Activated CD8-positive, alpha-beta T cell treated with anti-CD3 and anti-CD28 coated beads for 36 hours (primary cell): ENCODE measurements around the gene FASTK. TPM values are rescaled to one million over a fixed set of nuclear protein-coding genes. Genes with fewer than 3 reads are reported as not detected.

Source experiments
- ATAC-seq: fragments of 200-7000 bp; cut with Tn5 transposase; one replicate; pipeline ENCODE4 v1.10.0; 2021; ENCODE audit warnings: mild to moderate bottlenecking, moderate library complexity
- CTCF ChIA-PET: fragments of 350-600 bp; sonication (Branson Sonifier 250); formaldehyde crosslinking; loops from one replicate; lab custom pipeline; 2021; ENCODE audit warnings: antibody characterized with exemption; lab: Charles Lee
- POLR2A ChIA-PET: fragments of 350-600 bp; sonication (Branson Sonifier 250); formaldehyde crosslinking; loops from one replicate; lab custom pipeline; 2021; ENCODE audit warnings: antibody characterized with exemption; lab: Charles Lee
- DNase-seq: peaks from one replicate; pipeline ENCODE4 v3.0.0-alpha.2; 2020
- H3K27ac Mint-ChIP-seq: one replicate; pipeline ENCODE4 v1.8.0; 2021; ENCODE audit warnings: mild to moderate bottlenecking, mixed read lengths
- H3K27me3 Mint-ChIP-seq: one replicate; pipeline ENCODE4 v1.8.0; 2021; ENCODE audit warnings: mixed read lengths
- H3K36me3 Mint-ChIP-seq: one replicate; pipeline ENCODE4 v1.8.0; 2021; ENCODE audit warnings: low read depth, mixed read lengths
- H3K4me1 Mint-ChIP-seq: one replicate; pipeline ENCODE4 v1.8.0; 2021; ENCODE audit warnings: low read depth, mixed read lengths
- H3K4me3 Mint-ChIP-seq: one replicate; pipeline ENCODE4 v1.8.0; 2021; ENCODE audit warnings: mild to moderate bottlenecking, moderate library complexity, mixed read lengths
- H3K9me3 Mint-ChIP-seq: one replicate; pipeline ENCODE4 v1.8.0; 2021; ENCODE audit warnings: mixed read lengths
- CTCF ChIP-seq: fragments of 200-600 bp; IDR thresholded peaks from one replicate; pipeline ENCODE4 v1.8.0; 2022; ENCODE audit warnings: antibody characterized with exemption, mild to moderate bottlenecking
- intact Hi-C: fragments of 100-400 bp; cut with micrococcal nuclease; formaldehyde crosslinking; loops from one replicate; pipeline ENCODE4 v1.10.0; 2022
- total RNA-seq, 2 experiments: library from RNA; stranded (reverse); gene quantifications; one replicate each; pipeline ENCODE4 v1.2.3, GENCODE V29; 2021

FASTK gene
- total RNA-seq, 2 experiments from 2014 or later, result 54.0 to 59.4 TPM

GRCh38 chr7:151047976-151048815 is 32.4 kb downstream of the FASTK start, which contains the start of gene ASIC3:
Gene ASIC3, plus strand, starts transcription at chr7:151048531. Its CDS starts 355 bp downstream, at chr7:151048886.
- DNase-seq, result no peak
- no peak for ATAC-seq
- peaks cover 3% of the 10 kb centered on the region for H3K4me1 Mint-ChIP-seq
- ChIA-PET CTCF (no interaction called here), POLR2A (no interaction called here)
- H3K27ac Mint-ChIP-seq, result no peak within 1 kb of the TSS
- no peaks in the 10 kb centered on the region for H3K36me3 Mint-ChIP-seq
- TF ChIP-seq CTCF, result no peak
- H3K4me3 Mint-ChIP-seq, result no peak within 1 kb of the TSS
- H3K27me3 Mint-ChIP-seq, result no peaks in the 10 kb centered on the region
- intact Hi-C loops, result no loop called here
- no peaks in the 10 kb centered on the region for H3K9me3 Mint-ChIP-seq

- Mint-ChIP-seq H3K27me3 (no peaks in the 10 kb centered on the region), H3K4me1 (no peaks in the 10 kb centered on the region), H3K9me3 (no peaks in the 10 kb centered on the region), H3K27ac (no peak overlapping the region), H3K4me3 (no peak overlapping the region), H3K36me3 (no peaks in the 10 kb centered on the region)
- no peak for TF ChIP-seq CTCF
- ChIA-PET POLR2A (interaction anchor here (1.2 to 1.5 kb wide), 2 partner anchors 10 to 13 kb away, joined by 3 to 4 read pairs; no protein-coding TSS in a partner anchor), CTCF (no interaction called here)
- intact Hi-C loops, result no loop called here
- ATAC-seq (no peak), DNase-seq (no peak)
These were observed 33.7 kb downstream of the FASTK start for GRCh38 chr7:151046603-151047573.

GRCh38 chr7:151045967-151046366 is 34.6 kb downstream of the FASTK start:
- H3K27ac Mint-ChIP-seq, result no peak overlapping the region
- CTCF ChIA-PET, result no interaction called here

GRCh38 chr7:151045262-151045661 is 35.3 kb downstream of the FASTK start:
- no peak for TF ChIP-seq CTCF
- Mint-ChIP-seq H3K9me3 (no peaks in the 10 kb centered on the region), H3K4me3 (no peak overlapping the region), H3K27me3 (no peaks in the 10 kb centered on the region), H3K4me1 (peaks cover 1% of the 10 kb centered on the region), H3K36me3 (no peaks in the 10 kb centered on the region), H3K27ac (no peak overlapping the region)
- ChIA-PET CTCF (interaction anchor here (1.0 kb wide), 1 partner anchor 27 kb away, joined by 3 read pairs; no protein-coding TSS in a partner anchor), POLR2A (interaction anchor here (1.1 to 1.5 kb wide), 2 partner anchors 8 to 32 kb away, joined by 3 to 4 read pairs; no protein-coding TSS in a partner anchor)
- DNase-seq (no peak), ATAC-seq (no peak)
- intact Hi-C loops, result no loop called here

More at GRCh38 chr7:151045967-151046366, 34.6 kb downstream of the FASTK start:
- Mint-ChIP-seq H3K4me3 (no peak overlapping the region), H3K27me3 (no peaks in the 10 kb centered on the region), H3K9me3 (no peaks in the 10 kb centered on the region), H3K4me1 (no peaks in the 10 kb centered on the region), H3K36me3 (no peaks in the 10 kb centered on the region)
- TF ChIP-seq CTCF, result no peak
- POLR2A ChIA-PET, result interaction anchor here (1.1 to 1.5 kb wide), 3 partner anchors 9 to 32 kb away, joined by 3 to 4 read pairs (median 3); no protein-coding TSS in a partner anchor
- no peak for ATAC-seq
- no peak for DNase-seq
- intact Hi-C loops, result no loop called here
